Esophagus (tissue), 2 donors: Measurements from ENCODE around the gene B3GNT4. TPM values are rescaled to one million over a fixed set of nuclear protein-coding genes. Genes with fewer than 3 reads are reported as not detected.

ENCODE experiments used
- H3K27ac ChIP-seq, 2 donors: one replicate each; pipeline ENCODE4 v1.5.1; 2013; ENCODE audit warnings: low read depth in 2 of 2, mild to moderate bottlenecking in 2 of 2, inconsistent platforms in 1 of 2, low read length in 1 of 2, moderate library complexity in 1 of 2
- H3K27me3 ChIP-seq, 2 donors: one replicate each; pipeline ENCODE4 v1.6.1; 2013; ENCODE audit warnings: low read length in 2 of 2, control low read depth in 1 of 2, mild to moderate bottlenecking in 1 of 2; ENCODE audit not compliant: insufficient read depth in 2 of 2, control insufficient read depth in 1 of 2
- H3K36me3 ChIP-seq, 2 donors: one replicate each; pipeline ENCODE4 v1.6.1; 2013; ENCODE audit warnings: low read length in 1 of 2; ENCODE audit not compliant: control insufficient read depth in 2 of 2, insufficient read depth in 2 of 2
- H3K4me1 ChIP-seq, 2 donors: one replicate each; pipeline ENCODE4 v1.6.1; 2013; ENCODE audit warnings: low read length in 1 of 2; ENCODE audit not compliant: control insufficient read depth in 2 of 2, insufficient read depth in 2 of 2
- H3K4me3 ChIP-seq, 2 donors: one replicate each; pipeline ENCODE4 v1.5.1; 2013; ENCODE audit warnings: low read length in 2 of 2, mild to moderate bottlenecking in 2 of 2, low read depth in 1 of 2, moderate library complexity in 1 of 2
- H3K9me3 ChIP-seq, 2 donors: one replicate each; pipeline ENCODE4 v1.6.1; 2013; ENCODE audit warnings: mild to moderate bottlenecking in 2 of 2, low read depth in 1 of 2, low read length in 1 of 2, moderate library complexity in 1 of 2; ENCODE audit not compliant: control insufficient read depth in 2 of 2, insufficient read depth in 1 of 2
- WGBS, 2 donors: extraction: QIAGEN DNeasy Blood & Tissue Kit; methylation state at CpG; one replicate each; pipeline ENCODE4 v1.1.7; 2013; 5-methylcytosine and 5-hydroxymethylcytosine counted together
- polyA plus RNA-seq, 2 donors: library from polyadenylated mRNA; stranded (reverse); fragments of 200-250 nt; gene quantifications; one replicate each; pipeline ENCODE4 v1.2.3, GENCODE V29; 2013
- donor health status: healthy with polysubstance abuse.
- donor health status: Bipolar disorder and iron deficiency.

B3GNT4 gene
- polyA plus RNA-seq, 2 donors: 0.62 to 1.4 TPM

DNA sequence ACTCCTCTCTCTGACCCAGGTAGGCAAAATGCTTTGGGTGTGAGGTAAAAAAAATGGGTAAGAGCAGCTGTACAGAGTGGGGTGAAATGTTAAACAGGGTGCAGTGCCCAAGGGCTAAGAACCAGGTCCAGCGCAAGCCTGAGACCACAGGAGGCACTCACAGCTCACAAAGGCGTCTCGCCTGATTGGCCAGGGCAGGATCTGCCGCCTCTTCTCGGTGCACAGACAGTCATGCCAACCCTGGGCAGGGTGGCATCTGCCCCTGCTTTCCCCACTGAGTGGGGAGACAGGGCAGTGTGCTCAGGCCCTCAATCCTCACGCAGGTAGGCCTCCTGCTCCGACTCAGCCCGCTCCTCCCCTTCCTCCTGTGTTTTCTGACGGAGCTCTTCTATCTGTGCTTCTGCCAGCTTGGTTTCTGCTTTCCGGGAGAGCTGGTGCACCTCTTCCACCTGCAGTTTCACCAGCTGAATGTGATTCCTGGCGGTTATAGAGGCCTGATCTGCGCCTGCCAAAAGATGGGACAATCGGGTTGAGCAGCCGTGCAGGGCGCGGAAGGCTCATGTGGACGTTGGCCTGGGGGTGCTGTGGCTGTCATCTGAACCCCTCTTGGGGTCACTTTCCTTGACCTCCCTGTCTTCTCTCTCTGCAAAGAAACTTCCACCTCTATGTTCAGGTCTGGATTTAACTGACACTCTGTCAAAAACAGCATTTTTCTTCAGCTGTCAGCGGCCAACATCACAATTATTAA, 4.7 kb downstream of the B3GNT4 start:
- Histone ChIP-seq H3K36me3 (peaks cover 10 to 14% of the 10 kb centered on the region in 2 donors), H3K27ac (no peak overlapping the region), H3K4me1 (peaks cover 2 to 7% of the 10 kb centered on the region in 2 donors), H3K27me3 (no peaks in the 10 kb centered on the region), H3K9me3 (no peaks in the 10 kb centered on the region), H3K4me3 (no peak overlapping the region)
- 91 to 94% methylated on average over 18 of the region's 18 CpGs for WGBS, 2 donors

DNA sequence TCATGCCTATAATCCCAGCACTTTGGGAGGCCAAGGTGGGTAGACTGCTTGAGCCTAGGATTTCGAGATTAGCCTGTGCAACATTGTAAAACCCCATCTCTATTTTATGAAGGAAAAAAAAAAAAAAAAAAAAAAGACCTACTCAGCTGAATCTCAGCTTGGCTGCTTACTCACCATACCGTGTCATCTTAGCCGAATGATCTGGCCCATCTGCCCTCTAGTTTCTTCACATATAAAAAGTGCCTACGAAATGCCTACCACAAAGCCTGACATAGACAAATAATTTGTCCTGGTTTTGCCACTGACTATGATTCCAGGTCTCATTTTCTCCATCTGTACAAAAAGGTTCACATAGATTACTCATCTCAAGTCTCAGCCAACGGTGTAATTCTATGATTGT, 12.3 kb downstream of the B3GNT4 start:
- Histone ChIP-seq H3K4me1 (no peaks in the 10 kb centered on the region), H3K27me3 (no peaks in the 10 kb centered on the region), H3K9me3 (no peaks in the 10 kb centered on the region), H3K36me3 (peaks cover 12 to 32% of the 10 kb centered on the region in 2 donors), H3K4me3 (no peak overlapping the region), H3K27ac (no peak overlapping the region)
- 79 to 80% methylated on average over 5 of the region's 5 CpGs for WGBS, 2 donors

DNA sequence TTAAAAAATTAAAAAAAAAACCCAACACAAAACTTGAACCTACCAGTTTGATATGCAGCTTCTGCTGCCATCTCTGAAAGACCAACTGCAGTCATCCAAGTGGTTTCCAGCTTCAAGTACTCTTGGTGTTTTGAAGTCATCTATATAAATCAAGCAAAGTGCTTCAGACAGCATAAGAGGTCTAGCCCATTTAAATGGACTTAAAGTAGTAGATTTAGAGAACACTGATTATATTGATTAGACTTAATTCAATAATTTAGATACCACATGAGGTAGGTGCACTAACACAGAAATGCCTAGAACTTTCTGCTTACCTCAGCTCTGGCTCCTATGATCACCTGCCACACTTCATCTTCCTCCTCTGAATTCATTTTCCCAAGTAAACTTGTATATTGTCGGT, 12.9 kb downstream of the B3GNT4 start:
- H3K4me1 ChIP-seq: no peaks in the 10 kb centered on the region

DNA sequence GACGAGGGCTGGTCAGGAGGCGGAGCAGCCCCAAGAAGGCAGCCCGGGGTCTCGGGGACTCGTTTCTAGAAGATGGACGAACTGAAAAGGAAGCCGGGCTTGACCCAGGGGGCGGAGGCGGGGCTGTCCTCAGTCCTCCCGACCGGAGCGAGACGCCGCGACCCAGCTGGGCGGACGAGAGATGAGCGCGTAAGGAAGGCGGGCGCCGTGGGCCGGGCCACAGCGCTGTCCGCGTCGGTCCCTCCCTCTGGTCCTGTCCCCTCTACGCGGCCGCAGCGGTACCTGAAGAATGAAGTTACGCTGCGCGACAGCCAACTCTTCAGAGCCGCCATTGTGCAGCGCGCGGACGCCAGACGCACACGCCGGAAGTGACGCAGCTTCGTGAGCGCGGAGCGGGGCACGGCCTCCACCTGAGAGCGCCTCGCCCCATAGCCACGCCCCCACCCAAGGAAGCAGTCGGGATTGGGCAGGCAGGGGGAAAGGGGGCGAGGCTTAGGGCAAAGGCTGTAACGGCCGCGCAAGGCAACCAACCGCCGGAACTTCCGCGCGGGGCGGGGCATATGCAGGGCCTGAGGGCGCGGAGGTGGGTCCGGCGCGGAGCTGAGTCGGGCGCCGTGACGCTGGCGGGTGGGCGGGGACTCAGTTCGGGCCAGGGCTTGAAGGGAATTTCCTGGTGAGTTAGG, 22.3 kb downstream of the B3GNT4 start, which contains the start of gene DIABLO:
Gene DIABLO (minus strand): TSS at position 370 of the 683 bp plus-strand sequence. CDS start 38 bp downstream, at position 332.
- H3K4me3 ChIP-seq: peak within 1 kb of the TSS; percentile 70 to 84
- 0% methylated on average over 66 to 74 of the region's 74 CpGs for WGBS, 2 donors
- H3K27me3 ChIP-seq: no peaks in the 10 kb centered on the region
- peaks cover 3 to 11% of the 10 kb centered on the region in 2 donors for H3K36me3 ChIP-seq
- peak within 1 kb of the TSS; percentile 96 to 100 for H3K27ac ChIP-seq
- peaks cover 3 to 13% of the 10 kb centered on the region in 2 donors for H3K4me1 ChIP-seq
- peaks cover 0 to 2% of the 10 kb centered on the region in 2 donors for H3K9me3 ChIP-seq

More for the DNA sequence above, 12.9 kb downstream of the B3GNT4 start:
- WGBS, 2 donors: 94 to 100% methylated on average over 1 of the region's 1 CpG
- no peak overlapping the region for H3K27ac ChIP-seq
- H3K9me3 ChIP-seq: no peaks in the 10 kb centered on the region
- H3K27me3 ChIP-seq: no peaks in the 10 kb centered on the region
- H3K36me3 ChIP-seq: peaks cover 12 to 30% of the 10 kb centered on the region in 2 donors
- H3K4me3 ChIP-seq: no peak overlapping the region

DNA sequence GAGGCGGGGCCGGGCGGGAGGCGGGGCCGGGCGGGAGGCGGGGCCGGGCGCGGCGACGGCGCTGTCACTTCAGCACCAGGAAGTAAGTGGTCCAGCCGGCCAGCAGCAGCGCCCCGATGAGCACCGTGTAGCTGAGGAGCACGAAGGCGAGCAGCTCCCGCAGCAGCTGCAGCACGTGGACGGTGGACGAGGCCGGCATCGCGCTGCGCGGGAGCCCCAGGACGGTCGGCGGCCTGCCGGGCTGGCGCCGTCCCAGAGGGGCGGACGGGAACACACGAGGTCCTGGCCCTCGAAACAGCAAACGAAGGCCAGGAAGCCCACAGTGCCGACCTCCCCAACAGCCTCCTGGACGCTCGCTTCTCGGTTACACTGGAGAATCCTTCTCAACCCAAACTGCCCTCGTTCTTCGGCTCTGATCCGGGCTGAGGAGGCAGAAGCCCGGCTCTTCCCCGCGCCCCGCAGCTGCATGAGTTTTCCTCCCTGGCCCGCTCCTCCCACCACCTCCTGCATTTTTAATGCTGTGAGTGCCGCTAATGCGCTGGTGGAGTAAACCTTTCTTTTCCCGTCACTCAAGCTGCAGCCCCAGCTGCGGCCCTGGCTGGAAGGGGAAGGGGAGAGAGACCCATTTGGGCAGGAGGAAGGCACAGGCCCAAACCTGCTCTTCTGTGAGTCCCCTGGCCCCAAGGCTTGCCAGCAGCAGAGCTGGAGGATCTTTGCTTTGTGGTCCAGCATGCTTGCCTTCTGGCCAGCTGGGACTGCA, 23.0 kb downstream of the B3GNT4 start:
- Histone ChIP-seq H3K9me3 (peaks cover 0 to 2% of the 10 kb centered on the region in 2 donors), H3K4me3 (peak overlapping the region; percentile 11 to 46), H3K27me3 (no peaks in the 10 kb centered on the region), H3K27ac (peak overlapping the region; percentile 44 to 45), H3K36me3 (peaks cover 6 to 9% of the 10 kb centered on the region in 2 donors), H3K4me1 (peaks cover 3 to 13% of the 10 kb centered on the region in 2 donors)
- 7 to 9% methylated on average over 47 to 55 of the region's 55 CpGs for WGBS, 2 donors

DNA sequence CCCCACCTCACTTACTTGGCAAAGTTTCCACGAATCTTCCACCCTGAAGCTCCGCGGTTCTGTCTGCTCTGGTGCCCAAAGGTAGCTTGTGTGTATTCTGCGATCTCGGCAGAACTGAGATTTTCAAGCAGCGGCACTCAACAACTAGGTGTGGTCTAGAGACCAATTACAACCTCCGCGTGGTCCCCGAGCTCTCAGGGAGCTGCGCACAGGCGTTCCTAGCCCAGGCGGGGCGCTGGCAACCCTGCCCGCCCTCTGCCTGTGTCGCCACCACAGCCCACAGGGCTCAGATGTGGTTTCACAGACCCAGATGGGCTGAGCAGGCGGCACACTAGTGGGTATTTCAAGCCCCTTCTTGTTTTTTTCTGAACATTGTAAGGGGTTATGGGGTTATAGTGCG, 23.8 kb downstream of the B3GNT4 start:
- WGBS, 2 donors: 85 to 86% methylated on average over 17 of the region's 17 CpGs
- Histone ChIP-seq H3K4me1 (peaks cover 3 to 13% of the 10 kb centered on the region in 2 donors), H3K36me3 (peaks cover 6 to 9% of the 10 kb centered on the region in 2 donors), H3K4me3 (no peak overlapping the region), H3K27me3 (no peaks in the 10 kb centered on the region), H3K27ac (no peak overlapping the region), H3K9me3 (peaks cover 0 to 2% of the 10 kb centered on the region in 2 donors)

DNA sequence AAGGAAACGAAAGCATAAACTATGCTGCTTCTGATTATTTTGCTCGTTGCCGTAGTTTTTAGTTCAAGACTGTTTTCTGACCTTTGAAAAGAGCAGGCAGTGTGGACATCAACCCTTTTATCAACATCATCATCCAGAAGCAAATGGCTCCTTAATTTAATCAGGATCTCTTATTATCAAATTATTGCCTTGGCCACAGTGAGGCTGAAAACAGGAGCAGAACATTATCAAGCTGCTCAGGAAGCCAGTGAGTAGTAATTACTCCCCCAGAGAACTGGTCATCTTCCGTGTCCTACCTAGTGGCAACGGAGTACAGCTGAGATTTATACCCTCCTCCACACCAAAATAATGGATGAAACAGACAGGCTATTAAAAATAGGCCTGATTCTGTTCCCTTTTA, 24.6 kb downstream of the B3GNT4 start:
- H3K4me3 ChIP-seq: no peak overlapping the region
- H3K27ac ChIP-seq: no peak overlapping the region
- peaks cover 0 to 2% of the 10 kb centered on the region in 2 donors for H3K9me3 ChIP-seq
- 91% methylated on average over 5 of the region's 5 CpGs for WGBS, 2 donors
- H3K4me1 ChIP-seq: peaks cover 3 to 13% of the 10 kb centered on the region in 2 donors
- peaks cover 6% of the 10 kb centered on the region in 2 donors for H3K36me3 ChIP-seq
- H3K27me3 ChIP-seq: no peaks in the 10 kb centered on the region

DNA sequence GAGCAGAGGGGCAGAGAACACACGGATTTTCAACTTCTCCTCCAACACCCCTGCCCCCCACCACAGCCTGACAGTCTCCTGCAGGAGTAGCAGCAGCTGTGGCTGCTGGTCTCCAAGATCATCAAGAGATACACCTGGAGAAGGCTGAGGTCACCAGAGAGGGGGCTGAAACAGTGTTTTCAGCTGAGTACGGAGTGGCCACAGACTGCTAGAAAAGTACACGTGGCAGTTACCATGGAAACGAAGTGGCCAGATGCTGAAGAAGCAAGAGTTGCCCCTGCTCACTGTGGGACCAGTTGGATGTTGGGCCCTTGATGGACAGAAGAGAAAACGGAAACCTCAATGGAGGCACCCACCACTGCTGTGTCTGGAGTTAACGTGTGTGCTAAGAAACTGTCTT, 27.3 kb downstream of the B3GNT4 start:
- Histone ChIP-seq H3K9me3 (peaks cover 0 to 2% of the 10 kb centered on the region in 2 donors), H3K36me3 (peaks cover 11 to 14% of the 10 kb centered on the region in 2 donors), H3K4me1 (peaks cover 3 to 11% of the 10 kb centered on the region in 2 donors), H3K27me3 (no peaks in the 10 kb centered on the region), H3K27ac (no peak overlapping the region), H3K4me3 (no peak overlapping the region)
- WGBS, 2 donors: 73 to 79% methylated on average over 6 of the region's 6 CpGs

DNA sequence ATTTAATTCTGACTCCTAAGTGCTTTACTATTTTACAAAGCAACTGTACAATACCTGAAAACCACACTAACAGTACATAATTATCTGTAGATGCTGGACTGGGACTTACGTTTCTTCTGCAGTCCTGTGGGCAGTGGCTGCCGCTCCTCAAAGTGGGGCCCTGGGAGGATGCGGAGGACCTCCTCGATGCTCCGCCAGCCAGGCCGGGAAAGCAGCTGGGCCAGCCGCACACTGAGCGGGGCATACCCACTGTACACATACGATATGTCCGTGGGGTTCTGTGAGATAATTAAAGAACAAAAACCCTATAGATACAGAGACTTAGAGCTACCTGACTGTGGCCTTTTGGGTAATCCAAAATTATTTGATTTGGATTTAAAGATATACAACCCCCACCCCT, 29.2 kb downstream of the B3GNT4 start:
- no peaks in the 10 kb centered on the region for H3K9me3 ChIP-seq
- 93 to 95% methylated on average over 10 of the region's 10 CpGs for WGBS, 2 donors
- no peaks in the 10 kb centered on the region for H3K27me3 ChIP-seq
- H3K4me3 ChIP-seq: no peak overlapping the region
- H3K27ac ChIP-seq: no peak overlapping the region
- no peaks in the 10 kb centered on the region for H3K4me1 ChIP-seq
- H3K36me3 ChIP-seq: peaks cover 11 to 15% of the 10 kb centered on the region in 2 donors
